Upper lobe of left lung (tissue), 6 donors: ENCODE data around the gene MRM3. TPM values are rescaled to one million over a fixed set of nuclear protein-coding genes. Genes with fewer than 3 reads are reported as not detected.
"Not testable (repeated sequence)": the region's sequence is repeated elsewhere in the genome, so short reads cannot be mapped to it uniquely, and the experiment has no call there.

Experiments used
- ATAC-seq, 2 donors: fragments of 200-7000 bp; cut with Tn5 transposase; one replicate each; pipeline ENCODE4 v1.9.1; 2022; ENCODE audit warnings: mild to moderate bottlenecking in 2 of 2, moderate library complexity in 2 of 2; ENCODE audit not compliant: low FRiP score in 2 of 2
- DNase-seq, 2 donors: peaks; one replicate each; pipeline ENCODE4 v3.0.0-alpha.2; 2019 to 2020
- H3K27ac ChIP-seq, 4 donors: fragments of 200-600 bp; sonication (generic); one replicate each; pipeline ENCODE4 v1.5.1; 2016 to 2019
- H3K27me3 ChIP-seq, 4 donors: fragments of 200-600 bp; sonication (generic); one replicate each; pipeline ENCODE4 v1.5.1; 2017 to 2019
- H3K36me3 ChIP-seq, 4 donors: fragments of 200-600 bp; sonication (generic); one replicate each; pipeline ENCODE4 v1.5.1; 2016 to 2019
- H3K4me1 ChIP-seq, 4 donors: fragments of 200-600 bp; sonication (generic); one replicate each; pipeline ENCODE4 v1.5.1; 2018 to 2019
- H3K4me3 ChIP-seq, 4 donors: fragments of 200-600 bp; sonication (generic); one replicate each; pipeline ENCODE4 v1.5.1; 2017 to 2019; ENCODE audit warnings: mild to moderate bottlenecking in 2 of 4, moderate library complexity in 1 of 4
- H3K9me3 ChIP-seq, 4 donors: fragments of 200-600 bp; sonication (generic); one replicate each; pipeline ENCODE4 v1.5.1; 2018 to 2019
- CTCF ChIP-seq, 6 experiments: fragments of 450-650 bp in 4 of 6; fragments of 200-600 bp in 2 of 6; sonication (generic) in 2 of 6; IDR thresholded peaks; one replicate each; pipeline ENCODE4 v1.5.1; 2016 to 2019; ENCODE audit warnings: antibody characterized with exemption in 6 of 6
- EP300 ChIP-seq, 4 donors: sonication (generic); formaldehyde crosslinking; IDR thresholded peaks; one replicate each; pipeline ENCODE4 v1.5.1; 2017; ENCODE audit warnings: antibody characterized with exemption in 4 of 4, control low read depth in 2 of 4
- POLR2A ChIP-seq, 4 donors: fragments of 450-650 bp; IDR thresholded peaks; one replicate each; pipeline ENCODE4 v1.5.1; 2016 to 2017; ENCODE audit warnings: antibody characterized with exemption in 4 of 4, mild to moderate bottlenecking in 2 of 4
- POLR2AphosphoS5 ChIP-seq, 2 donors: sonication (generic); formaldehyde crosslinking; IDR thresholded peaks; one replicate each; pipeline ENCODE4 v1.5.1; 2017; ENCODE audit warnings: antibody characterized with exemption in 2 of 2
- WGBS, 2 donors: methylation state at CpG; one replicate each; pipeline ENCODE4 v1.1.5; 2017 to 2018; 5-methylcytosine and 5-hydroxymethylcytosine counted together
- total RNA-seq, 6 donors: library from RNA; depleted of rRNA in 4 of 6; stranded (reverse); fragments of >200 nt in 4 of 6; gene quantifications; one replicate each; pipeline versions ENCODE4 v1.1.0 to v1.2.1, GENCODE V29; 2016 to 2021
- donor health status: DM: no; HTN: no; CAD: no; lungs with moderate emphysema.
- donor health status: DM: no; HTN: yes; CAD: no; lungs with severe emphysema.

MRM3 gene
- total RNA-seq, 6 donors from 2014 or later = 9.8 to 17.8 (median 13.2) TPM

GRCh38 chr17:774313-774584 lies 7.9 kb upstream of the MRM3 start:
- Histone ChIP-seq H3K27ac (no peak overlapping the region), H3K36me3 (peaks cover 23 to 87% (median 70%) of the 10 kb centered on the region in 4 donors), H3K4me3 (no peak overlapping the region), H3K9me3 (no peaks in the 10 kb centered on the region), H3K27me3 (no peaks in the 10 kb centered on the region), H3K4me1 (no peaks in the 10 kb centered on the region)
- 91 to 97% methylated on average over 5 of the region's 5 CpGs for WGBS, 2 donors
- DNase-seq (no peak), ATAC-seq (no peak)
- TF ChIP-seq EP300 (IDR thresholded peaks at IDR 0.05) = no peak
- TF ChIP-seq POLR2AphosphoS5 (IDR thresholded peaks at IDR 0.05) = no peak
- no peak for TF ChIP-seq POLR2A (IDR thresholded peaks at IDR 0.05)
- TF ChIP-seq CTCF (IDR thresholded peaks at IDR 0.05) = no peak

GRCh38 chr17:778096-778495 lies 4.1 kb upstream of the MRM3 start:
- Histone ChIP-seq H3K27ac (no peak overlapping the region), H3K4me1 (peaks cover 10 to 15% (median 14%) of the 10 kb centered on the region in 4 donors), H3K36me3 (peaks cover 12 to 59% (median 42%) of the 10 kb centered on the region in 4 donors), H3K4me3 (no peak overlapping the region), H3K27me3 (no peaks in the 10 kb centered on the region), H3K9me3 (no peaks in the 10 kb centered on the region)
- 96 to 97% methylated on average over 11 of the region's 11 CpGs for WGBS, 2 donors
- no peak for ATAC-seq
- TF ChIP-seq POLR2A (IDR thresholded peaks at IDR 0.05) (no peak), EP300 (IDR thresholded peaks at IDR 0.05) (no peak)
- DNase-seq = no peak

DNA sequence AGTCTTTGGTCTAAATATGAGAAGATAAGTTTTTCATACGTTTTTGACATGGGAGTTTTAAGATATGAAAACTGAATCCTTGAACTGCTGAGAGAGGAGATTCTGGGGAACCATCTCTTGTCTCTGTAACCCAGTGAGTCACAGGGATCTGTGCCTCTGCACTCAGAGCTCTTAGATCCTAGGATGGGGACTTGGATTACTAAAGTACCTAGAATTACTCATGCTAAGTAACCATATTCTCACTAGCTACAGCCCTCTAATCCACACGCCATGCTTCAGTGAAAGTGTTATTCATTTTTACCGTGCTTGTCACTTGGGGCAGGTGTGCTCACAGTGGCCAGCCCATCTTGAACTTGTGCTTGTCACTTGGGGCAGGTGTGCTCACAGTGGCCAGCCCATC lies 2.0 kb downstream of the MRM3 start:
- peaks cover 7 to 27% (median 16%) of the 10 kb centered on the region in 4 donors for H3K36me3 ChIP-seq
- ATAC-seq = no peak
- H3K27me3 ChIP-seq = no peaks in the 10 kb centered on the region
- TF ChIP-seq POLR2A (IDR thresholded peaks at IDR 0.05) = no peak
- no peak for TF ChIP-seq EP300 (IDR thresholded peaks at IDR 0.05)
- TF ChIP-seq CTCF (IDR thresholded peaks at IDR 0.05) = no peak
- no peak for TF ChIP-seq POLR2AphosphoS5 (IDR thresholded peaks at IDR 0.05)
- no peak overlapping the region for H3K4me3 ChIP-seq
- DNase-seq = no peak
- peaks cover 18 to 32% (median 21%) of the 10 kb centered on the region in 4 donors for H3K4me1 ChIP-seq
- WGBS, 2 donors = 68 to 77% methylated on average over 3 of the region's 3 CpGs
- no peak overlapping the region for H3K27ac ChIP-seq
- no peaks in the 10 kb centered on the region for H3K9me3 ChIP-seq

GRCh38 chr17:785901-786300 lies 3.7 kb downstream of the MRM3 start:
- Histone ChIP-seq H3K4me1 (peaks cover 18 to 31% (median 21%) of the 10 kb centered on the region in 4 donors), H3K36me3 (peaks cover 9 to 40% (median 21%) of the 10 kb centered on the region in 4 donors)
- H3K9me3 ChIP-seq, ATAC-seq, H3K27me3 ChIP-seq, H3K4me3 ChIP-seq, DNase-seq, H3K27ac ChIP-seq: not testable (repeated sequence)
- 94 to 98% methylated on average over 7 of the region's 7 CpGs for WGBS, 2 donors

- no peak for ATAC-seq
Observed at GRCh38 chr17:787641-788221, 5.6 kb downstream of the MRM3 start.

More at GRCh38 chr17:787641-788221, 5.6 kb downstream of the MRM3 start:
- no peak for DNase-seq
- Histone ChIP-seq H3K4me1 (peaks cover 8 to 20% (median 13%) of the 10 kb centered on the region in 4 donors), H3K36me3 (peaks cover 13 to 59% (median 34%) of the 10 kb centered on the region in 4 donors), H3K4me3 (no peak overlapping the region), H3K27ac (no peak overlapping the region), H3K27me3 (no peaks in the 10 kb centered on the region), H3K9me3 (no peaks in the 10 kb centered on the region)
- TF ChIP-seq POLR2AphosphoS5 (IDR thresholded peaks at IDR 0.05) = no peak
- TF ChIP-seq EP300 (IDR thresholded peaks at IDR 0.05) = no peak
- TF ChIP-seq POLR2A (IDR thresholded peaks at IDR 0.05) = no peak
- no peak for TF ChIP-seq CTCF (IDR thresholded peaks at IDR 0.05)
- 94 to 96% methylated on average over 12 of the region's 12 CpGs for WGBS, 2 donors
